Testis (tissue), 3 donors: ENCODE results near the gene AMN. TPM values are rescaled to one million over a fixed set of nuclear protein-coding genes. Genes with fewer than 3 reads are reported as not detected.

Source experiments
- DNase-seq: peaks from one replicate; pipeline ENCODE4 v3.0.0-alpha.2; 2019
- H3K27ac ChIP-seq, 2 donors: fragments of 200-600 bp; sonication (generic); one replicate each; pipeline ENCODE4 v1.5.1; 2019
- H3K27me3 ChIP-seq: fragments of 200-600 bp; sonication (generic); one replicate; pipeline ENCODE4 v1.5.1; 2019
- H3K36me3 ChIP-seq: fragments of 200-600 bp; sonication (generic); one replicate; pipeline ENCODE4 v1.5.1; 2017; ENCODE audit warnings: low read depth; ENCODE audit errors: missing control alignments
- H3K4me1 ChIP-seq: fragments of 200-600 bp; sonication (generic); one replicate; pipeline ENCODE4 v1.5.1; 2019
- H3K4me3 ChIP-seq, 2 donors: fragments of 200-600 bp; sonication (generic); one replicate each; pipeline ENCODE4 v1.5.1; 2017 to 2019
- H3K9me3 ChIP-seq: fragments of 200-600 bp; sonication (generic); one replicate; pipeline ENCODE4 v1.5.1; 2017
- POLR2A ChIP-seq: fragments of 450-650 bp; IDR thresholded peaks from one replicate; pipeline ENCODE4 v1.6.1; 2017; ENCODE audit warnings: antibody characterized with exemption, mild to moderate bottlenecking, moderate library complexity
- WGBS, 2 donors: methylation state at CpG; one replicate each; pipeline ENCODE4 v1.1.5; 2018; 5-methylcytosine and 5-hydroxymethylcytosine counted together
- intact Hi-C: fragments of 100-400 bp; cut with DNase I; formaldehyde crosslinking; loops from one replicate; pipeline ENCODE4 v1.15.1; 2023; ENCODE audit warnings: low total_unique reads
- polyA plus RNA-seq: library from polyadenylated mRNA; stranded (reverse); fragments of 350-450 nt; fragmentation: Illumina TruSeq; extraction: RNeasy Lipid Tissue Mini Kit (QIAGEN cat#74804); gene quantifications from one replicate; pipeline ENCODE4 v1.2.3, GENCODE V29; 2014; ENCODE audit warnings: low read depth, low replicate concordance; ENCODE audit not compliant: insufficient read depth
- total RNA-seq, 2 donors: library from RNA; depleted of rRNA; stranded (reverse); fragments of >200 nt; gene quantifications; one replicate each; pipeline ENCODE4 v1.2.3, GENCODE V29; 2016
- TF ChIP-seq, protein P1 (sequence below), 3 experiments: fragments of 450-650 bp in 2 of 3; fragments of 200-600 bp in 1 of 3; sonication (generic) in 1 of 3; IDR thresholded peaks; one replicate each; pipeline ENCODE4 v1.5.1; 2016 to 2019; ENCODE audit warnings: antibody characterized with exemption in 3 of 3, mild to moderate bottlenecking in 2 of 3, moderate library complexity in 1 of 3

Gene AMN
- total and polyA plus RNA-seq, 3 donors from 2014 or later, result 3.0 to 4.6 (median 3.0) TPM

DNA sequence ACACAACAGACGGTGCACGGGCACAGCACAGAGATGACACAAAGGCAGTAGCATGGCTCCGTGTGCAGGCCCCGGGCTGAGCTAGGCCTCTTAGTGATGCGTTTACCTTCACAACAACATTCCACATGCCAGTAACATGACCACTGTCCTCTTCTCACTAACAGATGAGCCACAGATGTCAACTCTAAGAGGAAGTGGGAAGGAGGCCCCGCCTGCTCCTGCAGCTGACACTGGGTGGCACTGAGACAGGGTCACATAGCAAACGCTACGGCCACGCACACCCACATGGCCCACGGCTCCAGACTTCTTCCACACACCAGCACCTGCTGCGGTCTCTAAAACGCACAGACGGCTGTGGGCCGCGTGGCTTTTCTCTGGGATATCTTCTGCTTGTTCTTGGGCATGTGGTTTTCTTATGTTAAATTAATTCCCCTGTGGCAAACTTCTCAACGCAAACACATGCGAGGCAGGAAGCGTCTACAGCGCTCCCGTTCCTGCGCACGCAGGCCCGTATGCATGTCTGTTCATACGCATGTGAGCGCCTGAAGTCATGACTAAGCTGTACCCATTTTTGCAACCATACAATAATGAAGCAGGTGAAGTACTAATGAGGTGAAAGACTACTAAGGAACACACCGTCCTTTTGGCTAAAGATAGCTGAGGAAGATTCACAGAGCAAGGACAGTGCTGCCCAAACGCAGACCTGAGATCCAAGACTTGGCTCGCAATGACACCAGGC is 26.8 kb downstream of the AMN start:
- H3K27me3 ChIP-seq, result no peaks in the 10 kb centered on the region
- DNase-seq, result no peak
- H3K4me1 ChIP-seq, result peaks cover 21% of the 10 kb centered on the region
- H3K4me3 ChIP-seq, result no peak overlapping the region
- H3K9me3 ChIP-seq, result no peaks in the 10 kb centered on the region
- TF ChIP-seq, protein P1, sequence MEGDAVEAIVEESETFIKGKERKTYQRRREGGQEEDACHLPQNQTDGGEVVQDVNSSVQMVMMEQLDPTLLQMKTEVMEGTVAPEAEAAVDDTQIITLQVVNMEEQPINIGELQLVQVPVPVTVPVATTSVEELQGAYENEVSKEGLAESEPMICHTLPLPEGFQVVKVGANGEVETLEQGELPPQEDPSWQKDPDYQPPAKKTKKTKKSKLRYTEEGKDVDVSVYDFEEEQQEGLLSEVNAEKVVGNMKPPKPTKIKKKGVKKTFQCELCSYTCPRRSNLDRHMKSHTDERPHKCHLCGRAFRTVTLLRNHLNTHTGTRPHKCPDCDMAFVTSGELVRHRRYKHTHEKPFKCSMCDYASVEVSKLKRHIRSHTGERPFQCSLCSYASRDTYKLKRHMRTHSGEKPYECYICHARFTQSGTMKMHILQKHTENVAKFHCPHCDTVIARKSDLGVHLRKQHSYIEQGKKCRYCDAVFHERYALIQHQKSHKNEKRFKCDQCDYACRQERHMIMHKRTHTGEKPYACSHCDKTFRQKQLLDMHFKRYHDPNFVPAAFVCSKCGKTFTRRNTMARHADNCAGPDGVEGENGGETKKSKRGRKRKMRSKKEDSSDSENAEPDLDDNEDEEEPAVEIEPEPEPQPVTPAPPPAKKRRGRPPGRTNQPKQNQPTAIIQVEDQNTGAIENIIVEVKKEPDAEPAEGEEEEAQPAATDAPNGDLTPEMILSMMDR (IDR thresholded peaks at IDR 0.05), result no peak
- no peak for TF ChIP-seq POLR2A
- WGBS, 2 donors, result 86 to 87% methylated on average over 27 to 28 of the region's 28 CpGs
- H3K36me3 ChIP-seq, result no peaks in the 10 kb centered on the region
- intact Hi-C loops, result no loop called here
- no peak overlapping the region for H3K27ac ChIP-seq

DNA sequence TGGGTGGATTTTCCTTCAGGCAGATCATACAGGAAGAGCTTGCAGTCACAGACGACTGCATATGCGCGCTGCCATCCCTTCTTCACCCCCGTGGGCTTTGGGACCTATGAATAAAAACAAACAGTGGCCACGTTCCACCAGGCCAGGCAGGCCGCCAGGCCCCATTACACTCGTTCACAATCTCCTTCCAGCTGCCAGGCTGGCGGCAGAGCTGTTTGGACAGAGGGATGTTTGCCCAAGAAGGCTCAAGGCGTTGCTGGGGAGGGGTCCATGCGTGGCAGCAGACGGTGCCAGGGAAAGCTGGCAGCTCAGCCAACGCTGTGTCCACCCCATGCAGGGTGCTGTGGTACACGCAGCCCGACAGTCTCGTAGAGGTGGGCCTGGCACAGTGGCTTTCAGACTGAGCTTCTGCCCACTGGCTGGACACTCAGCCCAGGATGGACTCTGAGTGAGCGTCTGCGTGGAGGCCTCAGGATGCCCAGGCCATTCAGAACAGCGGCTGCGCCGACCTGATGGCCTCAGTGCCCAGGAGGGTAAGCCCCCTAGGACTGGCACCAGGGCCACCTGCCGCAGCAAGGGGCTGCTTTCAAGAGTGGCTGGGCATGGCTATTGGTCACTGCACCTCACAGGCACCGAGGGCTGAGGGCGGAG is 27.5 kb downstream of the AMN start:
- no peak overlapping the region for H3K4me3 ChIP-seq
- no peak for DNase-seq
- TF ChIP-seq POLR2A, result no peak
- TF ChIP-seq, protein P1 (IDR thresholded peaks at IDR 0.05), result no peak
- H3K27ac ChIP-seq, result peak overlapping the region in 1 of 2 donors; percentile 8
- WGBS, 2 donors, result 63 to 65% methylated on average over 15 to 22 of the region's 23 CpGs
- H3K9me3 ChIP-seq, result no peaks in the 10 kb centered on the region
- H3K36me3 ChIP-seq, result no peaks in the 10 kb centered on the region
- intact Hi-C loops, result no loop called here
- peaks cover 21% of the 10 kb centered on the region for H3K4me1 ChIP-seq
- no peaks in the 10 kb centered on the region for H3K27me3 ChIP-seq

DNA sequence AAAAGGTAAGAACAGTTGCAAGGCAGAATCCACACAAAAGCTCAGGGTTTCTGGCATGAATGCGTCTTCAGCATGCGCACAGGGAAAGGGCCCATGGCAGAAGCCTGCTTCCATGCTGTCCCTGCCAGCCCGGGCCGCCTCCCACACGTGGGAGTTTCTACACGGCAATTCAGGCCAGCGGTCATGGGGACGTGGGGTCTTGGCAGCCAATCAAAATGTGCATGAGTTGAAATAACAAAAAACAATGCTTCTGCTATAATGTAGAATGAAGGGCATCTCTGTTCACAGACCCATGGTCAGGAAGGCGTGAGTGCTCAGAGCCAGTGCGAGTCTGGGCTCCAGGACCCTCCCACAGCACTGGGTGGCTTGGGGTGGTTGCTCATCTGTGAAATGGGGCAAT is 28.6 kb downstream of the AMN start:
- H3K27me3 ChIP-seq, result no peaks in the 10 kb centered on the region
- WGBS, 2 donors, result 41% methylated on average over 9 to 10 of the region's 10 CpGs
- peak overlapping the region; percentile 8 to 27 for H3K27ac ChIP-seq
- peaks cover 21% of the 10 kb centered on the region for H3K4me1 ChIP-seq
- intact Hi-C loops, result no loop called here
- no peaks in the 10 kb centered on the region for H3K9me3 ChIP-seq
- peak; percentile 94 for DNase-seq
- H3K4me3 ChIP-seq, result no peak overlapping the region
- TF ChIP-seq POLR2A, result no peak
- TF ChIP-seq, protein P1 (IDR thresholded peaks at IDR 0.05), result no peak
- no peaks in the 10 kb centered on the region for H3K36me3 ChIP-seq

DNA sequence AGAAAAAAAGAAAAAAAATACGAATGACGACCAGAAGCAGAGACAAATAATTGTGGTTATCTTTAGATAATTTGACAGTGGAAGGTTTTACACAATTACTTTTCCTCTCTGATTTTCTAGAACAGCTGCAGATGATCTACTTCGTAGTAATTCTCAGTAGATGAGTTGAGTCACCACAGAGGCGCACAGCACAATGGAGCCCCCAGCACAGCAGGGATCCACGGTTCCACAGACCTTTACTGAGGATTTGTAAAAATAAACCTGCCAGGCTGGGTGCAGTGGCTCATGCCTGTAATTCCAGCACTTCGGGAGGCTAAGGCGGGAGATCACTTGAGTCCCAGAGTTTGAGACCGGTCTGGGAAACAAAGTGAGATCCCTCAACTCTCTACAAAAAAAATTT is 29.3 kb downstream of the AMN start:
- DNase-seq, result no peak
- H3K4me3 ChIP-seq, result no peak overlapping the region
- H3K27ac ChIP-seq, result no peak overlapping the region
- H3K4me1 ChIP-seq, result peaks cover 21% of the 10 kb centered on the region
- WGBS, 2 donors, result 72 to 76% methylated on average over 8 of the region's 8 CpGs
- TF ChIP-seq, protein P1 (IDR thresholded peaks at IDR 0.05), result no peak
- TF ChIP-seq POLR2A, result no peak
- intact Hi-C loops, result no loop called here
- H3K27me3 ChIP-seq, result no peaks in the 10 kb centered on the region
- H3K36me3 ChIP-seq, result no peaks in the 10 kb centered on the region
- no peaks in the 10 kb centered on the region for H3K9me3 ChIP-seq
